NCI-H2196 (cell line): Measurements from ENCODE around the gene TNS4.
"Not testable (repeated sequence)": the region's sequence is repeated elsewhere in the genome, so short reads cannot be mapped to it uniquely, and the experiment has no call there.

Experiments
- DNase-seq: peaks from one replicate; lab custom pipeline; 2025; ENCODE audit not compliant: unreplicated experiment; lab: John Stamatoyannopoulos, UW

Gene TNS4

GRCh38 chr17:40501499-40501911 is at the start of gene TNS4:
TSS of gene TNS4 (minus strand) at chr17:40501623. CDS start at chr17:40496425, 5,198 bp downstream.
- no peak for DNase-seq

DNA sequence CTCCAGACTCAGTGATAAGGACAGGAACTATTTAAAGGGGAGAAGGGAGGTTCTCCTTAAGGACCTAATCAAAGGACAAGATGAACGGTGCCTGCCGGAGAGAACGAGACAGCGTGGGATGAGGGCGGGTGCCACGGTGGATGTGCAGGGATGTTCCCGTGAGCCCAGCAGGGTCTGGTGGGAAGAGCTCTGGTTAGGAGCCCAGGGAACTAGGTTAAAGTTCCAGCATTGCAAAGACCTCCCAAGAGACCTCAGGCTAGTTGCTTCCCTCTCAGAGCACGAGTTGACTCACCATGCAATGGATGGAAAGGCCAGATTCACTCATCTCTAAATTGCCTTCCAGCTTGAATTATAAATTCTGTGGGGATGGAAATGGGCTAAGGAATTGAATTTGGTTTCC is 49.2 kb upstream of the TNS4 start:
- DNase-seq = no peak

- DNase-seq = peak; percentile 60
Measured at GRCh38 chr17:40548982-40549685, 47.7 kb upstream of the TNS4 start.

DNA sequence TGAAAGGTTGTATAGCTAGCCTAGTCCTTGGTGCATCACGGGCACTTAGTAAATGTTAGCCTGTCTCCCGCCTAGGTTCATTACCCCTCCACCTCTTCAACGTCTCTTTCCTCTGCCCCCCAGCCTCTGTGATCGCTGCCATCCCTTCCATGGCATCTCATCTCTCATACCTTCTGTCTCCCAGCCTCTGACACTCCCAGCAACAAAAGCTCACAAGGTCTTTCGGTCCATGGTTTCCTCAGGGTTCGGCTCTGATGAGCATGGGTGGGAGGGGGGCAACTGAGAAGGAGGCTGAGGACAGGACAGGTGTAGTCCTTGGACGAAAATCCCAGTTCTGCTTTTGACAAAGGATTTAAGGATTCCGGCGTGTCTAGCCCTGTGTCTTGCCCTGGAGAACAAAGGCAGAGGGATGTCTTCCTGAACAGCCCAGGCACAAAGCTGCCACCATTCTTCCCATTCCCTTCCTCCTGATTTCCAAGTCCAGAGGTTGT is 47.1 kb upstream of the TNS4 start:
- DNase-seq = no peak

DNA sequence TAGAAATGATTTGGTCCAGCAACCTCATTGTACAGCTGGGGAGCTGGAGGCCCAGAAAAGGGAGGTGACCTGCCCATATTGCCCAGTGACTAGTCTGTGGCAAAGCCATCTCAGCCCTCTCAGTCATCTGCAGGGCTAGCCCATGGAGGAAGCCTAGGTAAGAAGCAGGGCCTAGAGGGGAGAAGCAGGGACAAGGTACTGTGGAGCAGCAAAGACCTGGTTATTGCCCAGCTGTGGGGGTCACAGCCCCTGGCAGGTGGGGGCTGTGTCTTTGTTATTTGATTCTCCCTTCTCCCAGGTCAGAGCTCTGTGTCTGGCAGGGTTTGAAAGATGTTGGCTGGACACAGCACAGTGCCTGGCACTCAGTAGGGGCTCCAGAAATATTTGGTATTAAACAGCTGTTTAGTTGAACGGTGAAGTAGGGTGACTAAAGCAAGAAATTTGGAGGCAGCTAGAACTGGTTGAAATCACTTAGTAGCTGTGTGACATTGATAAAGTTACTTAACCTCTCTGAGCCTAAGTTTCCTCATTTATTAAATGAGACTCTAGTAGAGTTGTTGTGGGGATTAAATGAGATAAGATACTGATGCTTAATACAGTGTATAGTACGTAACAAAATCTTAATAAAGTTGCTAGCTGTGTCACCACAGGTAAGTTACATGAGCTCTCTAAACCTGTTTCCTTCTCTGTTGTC is 46.5 kb upstream of the TNS4 start:
- DNase-seq = no peak

- DNase-seq = peak; percentile 87
Measured at GRCh38 chr17:40547079-40547784, 45.8 kb upstream of the TNS4 start.

DNA sequence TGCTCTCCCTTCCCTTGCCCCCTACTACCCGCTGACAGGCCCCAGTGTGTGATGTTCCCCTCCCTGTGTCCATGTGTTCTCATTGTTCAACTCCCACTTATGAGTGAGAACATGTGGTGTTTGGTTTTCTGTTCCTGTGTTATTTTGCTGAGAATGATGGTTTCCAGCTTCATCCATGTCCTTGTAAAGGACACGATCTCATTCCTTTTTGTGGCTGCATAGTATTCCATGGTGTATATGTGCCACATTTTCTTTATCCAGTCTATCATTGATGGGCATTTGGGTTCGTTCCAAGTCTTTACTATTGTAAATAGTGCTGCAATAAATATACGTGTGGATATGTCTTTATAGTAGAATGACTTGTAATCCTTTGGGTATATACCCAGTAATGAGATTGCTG is 45.1 kb upstream of the TNS4 start:
- not testable (repeated sequence) for DNase-seq

DNA sequence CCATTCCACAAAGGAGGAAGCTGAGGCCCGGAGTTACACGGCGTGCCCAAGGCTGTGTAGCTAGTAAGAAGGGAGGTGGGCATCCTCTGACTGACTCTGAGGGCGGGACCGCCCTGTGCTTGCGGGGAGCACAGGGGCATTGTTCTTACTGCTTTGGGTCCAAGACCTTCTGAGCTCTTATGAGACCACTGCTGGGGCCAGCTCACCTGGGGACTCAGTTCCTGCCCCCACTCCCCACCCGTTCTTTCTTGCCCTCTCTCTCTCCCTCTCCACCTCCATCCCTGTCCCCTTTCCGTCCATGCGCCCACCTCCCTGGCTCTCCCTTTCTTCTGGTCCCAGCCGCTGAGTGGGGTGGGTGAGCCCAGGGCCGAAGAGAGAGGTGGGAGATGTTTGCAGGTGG is 44.2 kb upstream of the TNS4 start:
- no peak for DNase-seq

- no peak for DNase-seq
Measured at GRCh38 chr17:40542558-40543411, 41.4 kb upstream of the TNS4 start.

DNA sequence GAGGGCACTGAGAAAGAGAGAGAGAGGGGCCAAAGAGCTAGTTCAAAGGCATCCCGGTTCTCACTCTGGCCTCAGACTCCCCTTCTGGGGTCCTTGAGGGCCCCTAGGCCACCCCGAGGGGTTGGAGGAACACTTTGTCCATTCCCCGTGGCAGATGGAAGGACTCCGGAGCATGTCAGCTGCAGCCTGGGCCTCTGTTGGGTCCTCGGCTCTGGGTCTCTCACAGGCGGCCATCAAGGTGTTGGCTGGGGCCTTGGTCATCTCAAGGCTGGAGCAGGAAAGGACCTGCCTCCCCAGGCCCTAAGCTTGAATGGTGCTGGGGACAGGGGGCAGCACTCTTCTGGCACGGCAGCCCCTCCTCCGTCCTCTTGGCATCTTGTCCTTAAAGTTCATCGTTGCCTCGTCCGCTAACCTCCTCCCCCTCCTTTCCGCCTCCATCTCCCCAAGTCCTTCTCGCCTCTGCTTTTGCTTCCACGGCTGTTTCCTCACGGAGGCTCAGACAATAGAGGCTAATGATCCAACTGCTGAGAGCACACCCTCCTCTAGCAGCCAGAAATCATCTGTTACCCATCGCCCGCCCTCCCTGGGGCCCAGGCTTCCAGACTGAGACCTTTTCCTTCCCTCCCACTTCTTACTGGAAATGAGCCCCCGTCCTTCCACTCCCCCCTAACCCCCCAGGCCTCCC is 40.6 kb upstream of the TNS4 start:
- DNase-seq = no peak

GRCh38 chr17:40541060-40541872 is 39.8 kb upstream of the TNS4 start:
- DNase-seq = no peak

- DNase-seq = no peak
Measured at GRCh38 chr17:40540448-40540847, 39.0 kb upstream of the TNS4 start.

DNA sequence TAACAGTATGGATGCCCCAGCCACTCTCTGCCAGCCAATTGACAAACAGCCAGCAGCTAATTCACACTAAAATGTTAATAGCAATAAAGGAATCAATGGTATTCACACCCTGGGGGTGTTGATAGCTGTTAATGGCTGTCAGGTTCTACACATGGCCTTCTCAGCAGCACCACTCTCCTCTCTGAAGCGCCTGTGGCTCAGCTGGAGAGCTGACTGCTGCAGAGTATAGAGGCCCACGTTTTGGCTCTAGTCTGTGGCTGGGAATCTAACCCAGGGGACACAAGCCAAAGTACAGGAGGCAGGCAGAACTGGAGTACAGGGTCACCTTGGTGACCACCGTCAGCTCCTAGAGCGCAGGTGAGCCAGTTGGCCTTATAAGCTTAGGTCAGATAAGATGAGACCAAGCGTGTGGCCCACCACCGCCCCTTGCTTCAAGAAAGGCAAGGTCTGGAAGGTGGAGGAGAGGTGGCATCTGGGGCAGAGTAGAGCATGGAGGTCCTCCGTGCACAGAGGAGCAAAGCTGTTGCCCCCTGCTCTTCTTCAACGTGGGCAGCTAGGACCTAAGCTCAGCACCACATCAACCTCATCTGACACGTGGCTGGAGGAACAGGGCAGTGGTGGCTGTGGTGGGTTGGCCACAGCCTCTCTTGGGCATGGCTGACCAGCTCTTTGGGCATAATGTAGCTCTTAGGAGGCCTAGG is 38.4 kb upstream of the TNS4 start:
- DNase-seq = no peak

DNA sequence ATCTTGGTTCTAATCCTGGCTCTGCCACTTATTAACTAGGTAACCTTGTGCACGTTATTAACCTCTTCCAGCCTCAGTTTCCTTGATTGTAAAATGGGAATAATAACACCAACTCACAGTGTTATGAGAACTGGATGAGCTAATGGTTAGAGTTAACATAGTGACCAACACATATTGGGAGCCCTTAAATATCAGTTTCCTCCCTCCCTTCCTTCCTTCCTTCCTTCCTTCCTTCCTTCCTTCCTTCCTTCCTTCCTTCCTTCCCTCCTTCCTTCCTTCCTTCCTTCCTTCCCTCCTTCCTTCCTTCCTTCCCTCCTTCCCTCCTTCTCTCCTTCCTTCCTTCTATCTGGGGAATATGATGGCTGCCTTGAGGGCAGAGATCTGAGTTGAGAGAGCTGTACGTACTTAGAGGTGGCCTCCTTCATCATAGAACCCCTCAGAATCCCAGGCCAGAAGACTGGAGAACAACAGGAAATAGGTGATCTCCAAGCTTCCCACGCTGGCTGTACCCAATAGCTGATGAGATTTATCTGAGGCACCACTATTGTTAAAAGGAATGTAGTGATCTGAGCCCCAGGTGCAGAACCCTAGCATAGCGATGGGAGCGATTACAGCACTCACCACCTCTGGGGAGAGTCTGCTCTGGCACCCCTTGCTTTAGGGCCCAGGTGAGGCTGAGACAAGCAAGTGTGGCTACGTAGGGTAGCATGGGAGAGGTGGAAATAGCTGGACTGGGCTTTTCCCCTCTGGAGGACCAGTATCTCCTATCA is 37.7 kb upstream of the TNS4 start:
- DNase-seq = no peak

DNA sequence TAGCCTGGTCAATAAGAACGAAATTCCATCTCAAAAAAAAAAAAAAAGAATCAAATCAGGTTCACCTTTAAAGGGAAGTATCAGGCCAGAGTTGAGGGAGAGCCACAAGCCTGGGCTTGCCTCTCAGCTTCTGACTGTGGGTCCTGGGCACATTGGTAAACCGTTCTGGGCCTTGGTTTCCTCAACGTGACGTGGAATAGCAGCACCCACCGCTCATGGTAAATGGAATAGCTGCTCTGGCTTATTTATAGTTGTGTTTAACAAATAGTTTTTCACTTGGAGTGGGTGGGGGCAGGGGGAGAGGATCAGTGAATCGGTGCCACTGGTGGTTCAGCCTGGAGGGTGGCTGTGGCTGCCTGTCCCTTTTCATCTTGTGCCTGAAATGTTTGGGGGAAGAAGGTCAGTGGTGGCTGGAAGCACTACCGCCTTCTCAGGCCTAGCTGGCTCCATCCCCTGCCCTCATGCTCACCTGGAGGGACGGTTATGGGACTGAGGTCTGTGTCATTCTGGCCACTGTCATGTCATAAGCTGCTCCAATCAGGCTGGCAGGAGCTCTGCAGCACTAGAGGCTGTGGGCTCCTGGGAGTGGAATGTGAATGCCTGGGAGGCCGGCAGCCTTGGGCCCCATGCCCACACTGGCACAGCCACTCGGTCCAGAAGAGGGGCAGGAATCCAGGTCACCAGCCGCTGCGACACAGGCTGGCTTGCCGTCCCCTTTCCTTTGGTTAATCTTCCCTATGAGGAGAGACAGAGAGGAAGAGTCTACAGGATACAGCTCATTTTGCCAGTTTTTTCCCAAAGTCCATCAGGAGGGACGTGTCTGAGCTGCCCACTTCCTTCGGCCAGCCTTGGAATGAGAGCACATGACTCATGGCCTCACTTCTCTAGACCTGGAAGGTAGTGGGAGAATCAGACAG is 36.9 kb upstream of the TNS4 start:
- DNase-seq = no peak

DNA sequence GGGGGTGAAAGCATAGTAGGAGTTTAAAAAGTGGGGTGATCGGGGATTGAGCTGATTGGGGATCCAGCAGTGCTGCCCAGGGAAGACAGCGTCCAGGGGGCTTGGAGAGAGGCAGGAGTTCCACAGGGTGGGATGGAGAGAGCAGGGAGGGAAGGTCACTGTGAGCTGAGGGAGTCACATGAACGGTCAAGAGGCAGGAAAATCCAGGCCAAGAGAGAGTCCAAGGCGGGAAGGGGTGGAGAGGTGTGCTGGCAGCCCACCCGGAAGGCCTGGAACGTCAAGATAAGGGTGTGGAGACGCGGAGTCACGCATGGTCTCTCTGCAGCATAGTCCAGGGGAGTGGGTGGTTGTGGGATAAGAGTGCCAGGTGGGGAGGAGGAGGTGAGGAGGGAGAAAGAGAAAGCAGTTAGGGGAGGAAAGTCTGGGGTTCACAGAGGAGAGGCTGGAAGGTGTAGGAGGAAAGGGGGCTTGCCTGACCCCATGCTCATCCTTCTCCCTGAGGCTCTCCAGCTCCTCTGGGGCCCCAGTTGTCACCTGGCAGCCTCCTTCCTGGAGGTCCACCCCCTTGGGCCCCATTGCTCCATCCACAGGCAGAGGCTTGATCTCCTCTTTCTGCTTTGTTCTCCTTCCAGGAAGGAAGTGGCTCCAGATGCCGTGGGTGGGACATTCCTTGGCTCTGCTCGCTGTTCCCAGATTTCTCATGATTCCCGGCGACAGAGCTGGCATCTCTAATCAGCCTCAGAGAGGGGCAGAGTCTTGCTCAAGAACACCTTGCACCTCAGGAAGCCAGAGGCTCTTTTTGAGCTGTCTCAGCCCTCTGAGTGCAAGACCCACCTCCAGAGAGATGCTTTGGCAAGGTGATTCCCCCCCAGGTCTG is 35.1 kb upstream of the TNS4 start:
- no peak for DNase-seq
